Heart left ventricle (tissue), 13 donors: ENCODE measurements around the gene ASH1L.

Experiments used
- CTCF ChIP-seq, 12 donors: fragments of 200-600 bp; sonication (generic) in 4 of 12; IDR thresholded peaks; one replicate each; pipeline versions ENCODE4 v1.5.0 to v1.8.0; 2018 to 2022; ENCODE audit warnings: antibody characterized with exemption in 12 of 12, mild to moderate bottlenecking in 5 of 12
- POLR2A ChIP-seq, 2 donors: fragments of 450-650 bp; IDR thresholded peaks; one replicate each; pipeline ENCODE4 v1.6.1; 2017; ENCODE audit warnings: antibody characterized with exemption in 2 of 2, mild to moderate bottlenecking in 2 of 2, moderate library complexity in 2 of 2
- donor health status: ischemic (EF 13 %, LVEDD 7.1; RV severe dilation, severe dysfunction).
- donor health status: DM: no; HTN: yes; CAD: no.
- donor health status: DM: no; HTN: no; CAD: no.
- donor health status: ischemic (EF 25% LVEDD 6.9; RV normal size, moderate dysfunction).
- donor health status: ischemic (EF 25% LVEDD 5.7; RV mildly dilated, moderate dysfunction).
- donor health status: ischemic (EF 35%, LVEDD 5.7; RV mildly dilated, moderate dysfunction).
- donor health status: nonischemic (EF 11% LVEDD 7.7; RV severe dilation, severe dysfunction).
- donor health status: DM: yes; HTN: yes; CAD: no.
- donor health status: PGD.
- donor health status: ischemic (EF 29% LVEDD 5.4; RV normal size, mild dysfunction).
- donor health status: nonischemic (EF 23%, LVEDD 6.1; RV moderate dilation, normal function).

DNA sequence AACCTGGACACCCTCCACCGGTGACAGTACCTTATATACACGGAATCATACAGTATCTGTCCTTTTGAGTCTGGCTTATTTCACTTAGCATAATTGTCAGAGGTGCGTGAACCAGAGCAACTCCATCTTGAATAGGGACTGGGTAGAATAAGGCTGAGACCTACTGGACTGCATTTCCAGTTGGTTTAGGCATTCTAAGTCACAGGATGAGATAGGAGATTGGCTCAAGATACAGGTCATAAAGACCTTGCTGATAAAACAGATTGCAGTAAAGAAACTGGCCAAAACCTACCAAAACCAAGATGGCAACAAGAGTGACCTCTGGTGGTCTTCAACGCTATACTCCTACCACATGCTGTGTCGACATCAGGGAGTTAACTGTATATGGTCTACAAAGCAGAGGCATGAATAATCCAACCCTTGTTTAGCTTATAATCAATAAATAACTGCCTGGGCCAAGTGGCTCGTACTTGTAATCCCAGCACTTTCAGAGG, 255.3 kb downstream of the ASH1L start:
- peak in 11 of 12 donors; percentile 13 to 57 (median 36) for TF ChIP-seq CTCF (IDR thresholded peaks at IDR 0.05)
- TF ChIP-seq POLR2A (IDR thresholded peaks at IDR 0.05): no peak
